CD4-positive, alpha-beta T cell (primary cell): ENCODE measurements around the gene STPG4. TPM values are rescaled to one million over a fixed set of nuclear protein-coding genes. Genes with fewer than 3 reads are reported as not detected.

Experiments used
- ATAC-seq: fragments of 200-7000 bp; cut with Tn5 transposase; one replicate; pipeline ENCODE4 v1.10.0; 2022; ENCODE audit warnings: mild to moderate bottlenecking; ENCODE audit not compliant: poor library complexity
- CTCF ChIA-PET: fragments of 350-600 bp; sonication (Branson Sonifier 250); formaldehyde crosslinking; loops from one replicate; lab custom pipeline; 2021; ENCODE audit warnings: antibody characterized with exemption, inconsistent platforms; lab: Charles Lee
- POLR2A ChIA-PET: fragments of 350-600 bp; sonication (Branson Sonifier 250); formaldehyde crosslinking; loops from one replicate; lab custom pipeline; 2021; ENCODE audit warnings: antibody characterized with exemption, inconsistent platforms; lab: Charles Lee
- DNase-seq, 14 experiments: peaks; one replicate each; pipeline ENCODE4 v3.0.0-alpha.2; 2013 to 2020; ENCODE audit warnings: mixed read lengths in 2 of 14
- H3K27ac ChIP-seq, 2 donors: one replicate each; pipeline versions ENCODE4 v1.5.1 to v1.7.0; 2013; ENCODE audit warnings: low read length in 2 of 2, low read depth in 1 of 2, mild to moderate bottlenecking in 1 of 2
- H3K27me3 ChIP-seq, 2 experiments: 1 replicate in 1 of 2; 2 replicates in 1 of 2; pipeline versions ENCODE4 v1.6.1 to v1.7.0; 2013; ENCODE audit warnings: low read length in 2 of 2, control low read depth in 1 of 2, mild to moderate bottlenecking in 1 of 2, moderate library complexity in 1 of 2; ENCODE audit not compliant: insufficient read depth in 2 of 2, control insufficient read depth in 1 of 2
- H3K36me3 ChIP-seq: one replicate; pipeline ENCODE4 v1.6.1; 2013; ENCODE audit warnings: low read length, control low read depth; ENCODE audit not compliant: insufficient read depth
- H3K4me1 ChIP-seq: one replicate; pipeline ENCODE4 v1.6.1; 2013; ENCODE audit warnings: low read length, control low read depth; ENCODE audit not compliant: insufficient read depth
- H3K4me3 ChIP-seq: one replicate; pipeline ENCODE4 v1.5.1; 2013; ENCODE audit warnings: mild to moderate bottlenecking, low read length, moderate library complexity
- H3K9me3 ChIP-seq, 2 experiments: 1 replicate in 1 of 2; 2 replicates in 1 of 2; pipeline versions ENCODE4 v1.6.1 to v1.7.0; 2013; ENCODE audit warnings: low read length in 2 of 2, mild to moderate bottlenecking in 2 of 2, control low read depth in 1 of 2, moderate library complexity in 1 of 2; ENCODE audit not compliant: control insufficient read depth in 1 of 2, insufficient read depth in 1 of 2
- H3K27ac Mint-ChIP-seq: one replicate; pipeline ENCODE4 v1.8.0; 2020; ENCODE audit warnings: mixed read lengths
- H3K27me3 Mint-ChIP-seq: one replicate; pipeline ENCODE4 v1.8.0; 2021; ENCODE audit warnings: mixed read lengths
- H3K36me3 Mint-ChIP-seq: one replicate; pipeline ENCODE4 v1.8.0; 2021; ENCODE audit warnings: low read depth, mixed read lengths
- H3K4me1 Mint-ChIP-seq: one replicate; pipeline ENCODE4 v1.8.0; 2021; ENCODE audit warnings: low read depth, mixed read lengths
- H3K4me3 Mint-ChIP-seq: one replicate; pipeline ENCODE4 v1.8.0; 2020; ENCODE audit warnings: mild to moderate bottlenecking, mixed read lengths
- H3K9me3 Mint-ChIP-seq: one replicate; pipeline ENCODE4 v1.8.0; 2020; ENCODE audit warnings: mixed read lengths
- intact Hi-C, 2 experiments: fragments of 100-400 bp; cut with DNase I in 1 of 2; cut with micrococcal nuclease in 1 of 2; formaldehyde crosslinking; loops; one replicate each; pipeline versions ENCODE4 v1.15.1 to v1.9.0; 2023 to 2025; cut with DNase I, micrococcal nuclease
- total RNA-seq, 174 experiments: library from RNA in 2 of 174; stranded (reverse) in 2 of 174; gene quantifications; one replicate each; pipeline ENCODE4 v1.2.3 and lab custom pipeline; 2021 to 2026
- TF ChIP-seq, protein P1 (sequence below): fragments of 200-600 bp; IDR thresholded peaks from one replicate; pipeline ENCODE4 v1.8.0; 2022; ENCODE audit warnings: antibody characterized with exemption, mild to moderate bottlenecking

Gene STPG4
- total RNA-seq, 2 experiments from 2014 or later, result not detected

DNA sequence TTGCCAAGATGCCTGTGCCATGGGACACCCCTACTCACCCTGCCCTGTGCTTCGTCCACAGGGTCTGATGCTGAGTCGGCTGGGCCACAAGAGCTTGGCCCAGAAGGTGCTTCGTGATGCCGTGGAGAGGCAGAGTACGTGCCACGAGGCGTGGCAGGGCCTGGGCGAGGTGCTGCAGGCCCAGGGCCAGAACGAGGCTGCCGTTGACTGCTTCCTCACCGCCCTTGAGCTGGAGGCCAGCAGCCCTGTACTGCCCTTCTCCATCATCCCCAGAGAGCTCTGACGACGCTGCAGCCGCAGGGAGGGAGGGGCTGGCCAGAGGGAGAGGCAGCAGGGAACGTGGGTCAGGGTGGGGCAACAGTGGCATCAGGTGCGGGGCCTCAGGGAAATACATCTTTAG lies 81.5 kb downstream of the STPG4 start:
- no peak overlapping the region for H3K4me3 ChIP-seq
- POLR2A ChIA-PET, result no interaction called here
- H3K27me3 ChIP-seq, result no peaks in the 10 kb centered on the region
- H3K36me3 ChIP-seq, result peaks cover 29% of the 10 kb centered on the region
- H3K27ac ChIP-seq, result peak overlapping the region; percentile 27 to 62
- DNase-seq, result no peak
- CTCF ChIA-PET, result no interaction called here
- no peak for ATAC-seq
- Mint-ChIP-seq H3K4me1 (peaks cover 29% of the 10 kb centered on the region), H3K27me3 (no peaks in the 10 kb centered on the region), H3K4me3 (no peak overlapping the region), H3K36me3 (peaks cover 28% of the 10 kb centered on the region), H3K27ac (peak overlapping the region; percentile 91), H3K9me3 (no peaks in the 10 kb centered on the region)
- TF ChIP-seq, protein P1, sequence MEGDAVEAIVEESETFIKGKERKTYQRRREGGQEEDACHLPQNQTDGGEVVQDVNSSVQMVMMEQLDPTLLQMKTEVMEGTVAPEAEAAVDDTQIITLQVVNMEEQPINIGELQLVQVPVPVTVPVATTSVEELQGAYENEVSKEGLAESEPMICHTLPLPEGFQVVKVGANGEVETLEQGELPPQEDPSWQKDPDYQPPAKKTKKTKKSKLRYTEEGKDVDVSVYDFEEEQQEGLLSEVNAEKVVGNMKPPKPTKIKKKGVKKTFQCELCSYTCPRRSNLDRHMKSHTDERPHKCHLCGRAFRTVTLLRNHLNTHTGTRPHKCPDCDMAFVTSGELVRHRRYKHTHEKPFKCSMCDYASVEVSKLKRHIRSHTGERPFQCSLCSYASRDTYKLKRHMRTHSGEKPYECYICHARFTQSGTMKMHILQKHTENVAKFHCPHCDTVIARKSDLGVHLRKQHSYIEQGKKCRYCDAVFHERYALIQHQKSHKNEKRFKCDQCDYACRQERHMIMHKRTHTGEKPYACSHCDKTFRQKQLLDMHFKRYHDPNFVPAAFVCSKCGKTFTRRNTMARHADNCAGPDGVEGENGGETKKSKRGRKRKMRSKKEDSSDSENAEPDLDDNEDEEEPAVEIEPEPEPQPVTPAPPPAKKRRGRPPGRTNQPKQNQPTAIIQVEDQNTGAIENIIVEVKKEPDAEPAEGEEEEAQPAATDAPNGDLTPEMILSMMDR, result no peak
- H3K4me1 ChIP-seq, result peaks cover 43% of the 10 kb centered on the region
- H3K9me3 ChIP-seq, result no peaks in the 10 kb centered on the region
- intact Hi-C loops, result no loop called here

DNA sequence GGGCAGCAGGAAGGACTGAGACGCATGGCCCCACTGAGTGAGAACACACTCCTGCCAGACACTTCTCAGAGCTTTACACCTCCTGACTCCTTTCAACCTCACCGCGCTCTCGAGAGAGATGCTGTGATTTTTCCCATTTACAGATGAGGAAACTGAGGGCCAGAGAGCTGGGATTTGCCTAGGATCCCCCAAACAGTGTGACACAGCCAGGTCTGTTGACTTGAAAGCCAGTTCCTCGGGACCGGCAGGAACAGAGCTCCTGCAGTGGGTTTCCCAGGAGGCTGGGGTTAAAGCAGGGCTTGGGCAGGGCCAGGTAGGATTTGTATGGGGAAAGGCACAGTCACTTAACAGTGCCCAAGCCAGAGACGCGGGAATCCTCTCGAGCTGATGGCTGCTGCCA lies 81.9 kb downstream of the STPG4 start:
- H3K27me3 ChIP-seq, result no peaks in the 10 kb centered on the region
- Mint-ChIP-seq H3K4me3 (no peak overlapping the region), H3K9me3 (no peaks in the 10 kb centered on the region), H3K4me1 (peaks cover 33% of the 10 kb centered on the region), H3K27me3 (no peaks in the 10 kb centered on the region), H3K27ac (peak overlapping the region; percentile 91), H3K36me3 (peaks cover 28% of the 10 kb centered on the region)
- no peak overlapping the region for H3K4me3 ChIP-seq
- peak overlapping the region; percentile 27 to 62 for H3K27ac ChIP-seq
- ChIA-PET CTCF (no interaction called here), POLR2A (no interaction called here)
- TF ChIP-seq, protein P1, result no peak
- ATAC-seq, result no peak
- no peak for DNase-seq
- H3K36me3 ChIP-seq, result peaks cover 32% of the 10 kb centered on the region
- intact Hi-C loops, result no loop called here
- H3K9me3 ChIP-seq, result no peaks in the 10 kb centered on the region
- peaks cover 47% of the 10 kb centered on the region for H3K4me1 ChIP-seq

DNA sequence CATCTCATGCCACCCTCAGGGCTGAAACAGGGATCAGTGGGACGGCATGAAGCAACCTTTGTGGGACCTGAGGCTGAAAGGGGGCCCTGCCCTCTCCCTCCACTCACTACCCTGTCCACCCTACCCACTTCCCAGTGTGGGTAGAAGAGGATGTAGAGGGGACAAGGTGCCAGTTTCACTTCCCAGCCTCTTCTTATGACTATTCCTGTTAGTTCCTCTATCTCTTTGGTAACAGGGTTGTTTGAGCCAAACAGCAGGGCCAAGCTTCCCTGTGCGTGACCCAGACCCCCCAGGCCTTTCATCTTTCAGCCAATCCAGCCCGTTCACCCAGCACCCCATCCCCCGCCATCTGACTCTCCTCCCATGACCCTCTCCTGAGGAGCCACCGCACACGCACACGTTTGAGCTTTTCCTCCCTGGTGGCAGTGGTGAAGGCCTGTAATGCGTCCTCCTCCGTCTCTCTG lies 82.3 kb downstream of the STPG4 start:
- Mint-ChIP-seq H3K4me3 (no peak overlapping the region), H3K4me1 (peaks cover 37% of the 10 kb centered on the region), H3K27ac (peak overlapping the region; percentile 91), H3K27me3 (no peaks in the 10 kb centered on the region), H3K9me3 (no peaks in the 10 kb centered on the region), H3K36me3 (peaks cover 30% of the 10 kb centered on the region)
- intact Hi-C loops, result no loop called here
- DNase-seq, result peak in 3 of 14 experiments; percentile 27 to 78 (median 66)
- ChIA-PET CTCF (no interaction called here), POLR2A (no interaction called here)
- H3K27ac ChIP-seq, result peak overlapping the region; percentile 11 to 70
- H3K9me3 ChIP-seq, result no peaks in the 10 kb centered on the region
- no peak for ATAC-seq
- peaks cover 52% of the 10 kb centered on the region for H3K4me1 ChIP-seq
- H3K36me3 ChIP-seq, result peaks cover 37% of the 10 kb centered on the region
- H3K4me3 ChIP-seq, result no peak overlapping the region
- TF ChIP-seq, protein P1, result no peak
- H3K27me3 ChIP-seq, result no peaks in the 10 kb centered on the region
